CD4-positive, alpha-beta T cell treated with Interferon alpha-2 for 1 hour (primary cell): ENCODE data around the gene RASSF10.

Source experiments
- DNase-seq, 2 donors: peaks; one replicate each; pipeline ENCODE4 v3.0.0-alpha.2; 2020 to 2022

Gene RASSF10

GRCh38 chr11:12995188-12995587 is 13.9 kb upstream of the RASSF10 start:
- no peak for DNase-seq

DNA sequence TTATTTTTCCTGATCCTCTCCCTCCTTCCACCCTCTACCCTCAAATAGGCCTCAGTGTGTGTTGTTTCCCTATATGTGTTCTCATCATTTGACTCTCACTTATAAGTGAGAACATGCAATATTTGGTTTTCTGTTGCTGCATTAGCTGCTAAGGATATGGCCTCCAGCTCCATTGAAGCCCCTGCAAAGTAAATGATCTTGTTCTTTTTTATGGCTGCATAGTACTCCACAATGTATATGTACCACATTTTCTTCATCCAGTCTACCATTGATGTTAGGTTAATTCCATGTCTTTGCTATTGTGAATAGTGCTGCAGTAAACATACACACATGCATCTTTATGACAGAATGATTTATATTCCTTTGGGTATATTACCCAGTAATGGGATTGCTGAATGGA is 13.3 kb upstream of the RASSF10 start:
- no peak for DNase-seq

GRCh38 chr11:12997168-12997567 is 11.9 kb upstream of the RASSF10 start:
- no peak for DNase-seq

- no peak for DNase-seq
These were observed 10.8 kb upstream of the RASSF10 start for GRCh38 chr11:12998336-12998735.

DNA sequence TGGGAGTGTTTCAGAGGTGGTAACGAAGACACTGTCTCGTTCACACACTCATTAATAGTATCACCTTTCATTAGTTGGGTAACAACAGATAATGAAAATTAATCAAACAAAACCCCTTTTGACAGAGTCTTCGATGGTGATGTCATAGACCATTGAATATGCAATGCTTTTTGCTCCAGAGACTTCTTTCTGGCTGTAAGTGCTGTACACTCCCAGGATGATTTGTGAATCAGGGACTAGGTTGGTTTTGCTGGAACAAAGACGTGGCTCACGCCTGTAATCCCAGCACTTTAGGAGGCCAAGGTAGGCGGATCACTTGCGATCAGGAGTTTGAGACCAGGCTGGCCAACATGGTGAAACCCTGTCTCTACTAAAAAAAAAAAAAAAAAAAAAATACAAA is 9.5 kb upstream of the RASSF10 start:
- DNase-seq: no peak

DNA sequence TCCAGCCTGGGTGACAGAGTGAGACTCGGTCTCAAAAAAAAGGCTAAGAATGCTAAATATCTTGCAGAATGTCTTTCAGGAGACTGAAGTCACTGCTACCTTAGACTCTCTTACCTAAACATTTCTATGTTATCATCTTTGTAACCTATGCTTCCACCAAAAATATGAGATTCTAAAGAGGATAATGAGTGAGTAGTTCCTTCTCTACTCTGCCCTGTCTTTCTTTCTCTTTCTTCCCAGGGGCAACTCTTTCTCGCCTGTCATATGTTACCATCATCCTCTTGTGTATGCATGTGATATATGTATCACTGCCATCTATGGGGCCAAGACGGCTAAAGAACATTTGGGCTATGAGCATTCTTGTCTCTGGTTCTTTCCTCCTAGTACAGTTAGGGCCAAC is 9.0 kb upstream of the RASSF10 start:
- DNase-seq: no peak

DNA sequence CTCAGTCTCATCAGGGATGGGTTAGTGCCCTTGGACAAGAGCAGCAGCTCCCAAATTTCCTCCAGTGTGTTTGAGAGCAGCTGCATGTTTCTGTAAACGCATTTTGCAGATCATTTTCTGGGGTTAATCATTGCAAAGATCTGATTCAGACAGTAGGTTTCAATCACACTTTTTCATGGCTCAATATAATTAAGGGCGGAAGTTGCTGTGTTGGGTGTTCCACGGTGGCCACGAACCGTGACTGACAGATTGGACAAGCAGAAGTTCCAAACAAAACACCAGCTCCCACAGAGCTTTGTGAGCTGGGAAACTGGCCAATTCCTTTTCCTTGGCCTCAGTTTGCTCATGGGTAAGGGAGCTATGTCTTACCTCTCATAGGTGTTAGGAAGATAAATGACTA is 8.4 kb upstream of the RASSF10 start:
- DNase-seq: no peak

DNA sequence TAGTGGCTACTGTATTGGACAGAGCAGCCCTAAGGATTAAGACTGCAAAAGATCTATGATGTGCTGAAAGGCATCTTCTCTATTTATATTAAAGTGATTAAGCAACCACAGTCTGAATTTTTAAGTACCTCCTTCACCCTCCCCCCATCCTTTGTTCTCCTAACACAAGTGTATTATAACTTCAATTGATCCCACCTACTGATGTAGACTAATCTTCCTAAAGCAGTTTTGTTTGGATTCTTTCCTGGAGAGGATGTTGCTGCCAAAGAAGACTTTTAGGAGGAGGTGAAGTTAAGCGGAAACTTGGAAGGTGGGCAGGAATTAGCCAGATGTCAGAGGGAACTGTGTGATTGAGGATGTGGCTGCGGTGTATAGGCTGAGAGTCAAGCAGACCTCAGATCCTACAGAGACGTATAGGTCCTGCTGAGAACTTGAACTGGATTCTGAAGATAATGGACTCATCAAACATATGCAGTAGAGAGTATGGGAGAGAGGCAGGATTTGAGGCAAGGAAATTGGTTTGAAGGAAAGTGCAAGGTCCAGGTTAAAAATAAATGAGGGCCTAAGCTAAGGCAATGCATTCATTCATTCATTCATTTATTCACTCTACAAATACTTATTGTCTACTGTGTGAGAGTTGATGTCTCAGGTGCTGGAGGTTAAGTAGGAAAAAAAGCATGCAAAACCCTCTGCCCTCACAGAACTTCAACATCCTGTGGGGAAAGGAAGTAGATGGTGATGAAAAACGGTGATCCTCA is 5.2 kb upstream of the RASSF10 start:
- DNase-seq: no peak

DNA sequence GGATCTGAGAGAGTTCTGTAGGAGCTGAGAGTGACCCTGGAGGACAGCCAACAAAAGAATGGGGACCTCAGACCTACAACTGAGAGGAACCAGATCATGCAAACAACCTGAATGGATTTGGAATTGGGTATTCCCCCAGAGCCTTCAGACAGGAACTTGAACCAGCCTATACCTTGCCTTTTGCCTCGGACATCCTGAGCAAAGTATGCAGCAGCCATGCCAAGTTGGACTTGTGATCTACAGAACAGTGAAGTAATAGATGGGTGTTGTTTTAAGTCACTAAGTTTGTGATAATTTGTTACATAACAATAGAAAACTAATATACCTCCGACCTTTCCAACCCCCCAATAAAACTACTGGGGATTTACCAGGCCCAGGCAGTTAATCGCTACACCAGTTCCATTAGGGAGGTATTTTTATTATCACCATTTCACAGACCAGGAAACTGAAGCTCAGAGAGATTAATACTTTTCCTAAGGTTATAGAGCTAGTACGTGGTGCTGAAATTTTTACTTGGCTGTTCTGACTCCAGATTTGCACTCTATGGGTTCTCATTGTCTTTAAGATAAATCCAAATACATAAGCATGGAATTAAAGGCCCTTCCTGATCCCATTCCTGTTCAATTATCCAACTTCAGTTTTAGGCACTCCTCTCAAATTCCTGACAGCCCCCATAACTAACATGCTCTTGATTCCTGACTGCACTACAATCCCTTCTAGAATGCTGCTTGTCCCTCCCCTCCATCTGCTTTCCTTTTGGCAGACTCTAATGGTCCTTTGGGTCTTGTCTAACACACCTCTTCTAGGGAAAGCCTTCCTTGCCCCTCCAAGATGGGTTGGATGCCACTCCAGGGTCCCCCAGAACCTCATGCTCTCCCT is 1.7 kb upstream of the RASSF10 start:
- no peak for DNase-seq

DNA sequence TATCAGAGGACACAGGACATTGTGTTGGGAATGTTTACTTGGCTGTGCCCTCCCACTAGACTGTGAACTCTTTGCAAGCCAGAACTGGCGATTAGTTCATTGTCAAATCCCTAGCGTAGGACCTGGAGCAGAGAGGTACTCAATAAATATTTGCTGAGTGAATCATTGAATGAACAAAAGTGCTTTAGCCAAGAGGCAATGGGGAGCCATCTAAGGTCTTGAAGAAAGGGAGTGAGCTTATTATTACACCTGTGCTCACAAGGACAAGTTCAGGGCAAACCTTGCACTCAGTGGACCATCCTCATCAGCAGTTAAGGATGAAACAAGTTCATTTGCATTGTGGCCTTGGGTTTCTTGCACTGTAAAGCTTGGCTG is 1.1 kb upstream of the RASSF10 start:
- DNase-seq: no peak

DNA sequence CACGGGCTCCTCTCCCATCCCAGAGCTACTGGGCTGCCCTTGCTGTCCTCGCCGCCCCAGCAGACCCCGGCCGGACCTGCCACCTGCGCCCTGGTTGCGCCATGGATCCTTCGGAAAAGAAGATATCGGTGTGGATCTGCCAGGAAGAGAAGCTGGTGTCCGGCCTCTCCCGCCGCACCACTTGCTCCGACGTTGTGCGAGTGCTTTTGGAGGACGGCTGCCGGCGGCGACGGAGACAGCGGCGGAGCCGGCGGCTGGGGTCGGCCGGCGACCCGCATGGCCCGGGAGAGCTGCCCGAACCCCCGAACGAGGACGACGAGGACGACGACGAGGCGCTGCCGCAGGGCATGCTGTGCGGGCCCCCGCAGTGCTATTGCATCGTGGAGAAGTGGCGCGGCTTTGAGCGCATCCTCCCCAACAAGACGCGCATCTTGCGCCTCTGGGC is 382 bp downstream of the RASSF10 start:
- no peak for DNase-seq

GRCh38 chr11:13009921-13010748 is 1.0 kb downstream of the RASSF10 start:
- no peak for DNase-seq

DNA sequence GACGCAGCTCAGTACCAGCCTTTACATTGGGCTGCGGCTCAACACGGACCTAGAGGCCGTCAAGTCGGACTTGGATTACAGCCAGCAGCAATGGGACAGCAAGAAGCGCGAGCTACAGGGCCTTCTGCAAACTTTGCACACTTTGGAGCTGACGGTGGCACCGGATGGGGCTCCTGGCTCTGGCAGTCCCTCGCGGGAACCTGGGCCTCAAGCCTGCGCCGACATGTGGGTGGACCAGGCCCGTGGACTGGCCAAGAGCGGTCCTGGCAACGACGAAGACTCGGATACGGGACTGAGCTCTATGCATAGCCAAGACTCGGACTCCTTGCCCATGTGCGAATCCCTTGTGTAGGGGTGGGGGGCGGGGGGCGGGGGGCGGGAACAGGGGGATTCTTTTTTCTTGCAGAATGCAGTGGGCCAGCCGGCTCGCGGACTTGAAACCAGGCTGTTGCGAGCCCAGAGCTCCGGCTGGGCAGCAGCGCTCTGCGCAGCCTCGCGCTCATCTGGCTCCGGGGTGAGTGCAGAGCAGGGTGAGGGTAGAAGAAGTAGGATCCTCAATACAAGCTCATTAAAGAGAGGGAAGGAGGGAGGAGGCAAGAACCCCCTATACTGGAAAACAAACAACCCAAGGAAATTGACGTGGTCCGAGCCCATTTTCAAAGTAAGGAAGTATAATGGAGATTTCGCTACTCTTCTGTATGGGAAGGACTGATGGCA is 1.8 kb downstream of the RASSF10 start:
- no peak for DNase-seq

DNA sequence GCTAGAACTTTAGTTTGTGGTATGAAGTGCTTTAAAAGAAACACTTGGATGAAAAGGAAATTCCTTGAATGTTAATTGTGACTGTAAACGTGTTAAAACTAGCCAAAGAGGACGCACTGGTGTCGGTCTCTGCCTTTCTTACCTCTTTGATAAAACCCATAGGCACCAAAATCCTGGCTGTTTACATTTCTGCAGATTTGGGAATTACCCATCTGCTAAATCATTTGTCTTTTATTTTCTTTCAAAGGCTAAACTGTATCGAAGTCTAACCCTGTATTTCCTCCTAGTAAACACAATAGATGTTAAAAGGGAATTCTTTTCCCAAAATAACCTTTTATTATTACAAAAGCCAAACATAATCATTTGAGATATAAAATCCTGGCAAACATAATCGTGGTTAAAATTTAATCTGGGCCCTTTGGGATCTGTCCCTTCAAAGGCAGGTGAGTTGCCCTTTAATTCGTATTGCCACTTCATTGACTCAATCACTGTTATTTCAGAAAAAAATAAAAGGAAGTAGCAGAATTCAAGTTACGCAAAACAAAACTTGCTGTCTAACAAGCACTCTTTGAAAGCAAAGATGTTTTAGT is 2.4 kb downstream of the RASSF10 start:
- no peak for DNase-seq

GRCh38 chr11:13012056-13012661 is 3.0 kb downstream of the RASSF10 start:
- DNase-seq: no peak

GRCh38 chr11:13013054-13013488 is 4.0 kb downstream of the RASSF10 start:
- no peak for DNase-seq

GRCh38 chr11:13015753-13016152 is 6.6 kb downstream of the RASSF10 start:
- no peak for DNase-seq

DNA sequence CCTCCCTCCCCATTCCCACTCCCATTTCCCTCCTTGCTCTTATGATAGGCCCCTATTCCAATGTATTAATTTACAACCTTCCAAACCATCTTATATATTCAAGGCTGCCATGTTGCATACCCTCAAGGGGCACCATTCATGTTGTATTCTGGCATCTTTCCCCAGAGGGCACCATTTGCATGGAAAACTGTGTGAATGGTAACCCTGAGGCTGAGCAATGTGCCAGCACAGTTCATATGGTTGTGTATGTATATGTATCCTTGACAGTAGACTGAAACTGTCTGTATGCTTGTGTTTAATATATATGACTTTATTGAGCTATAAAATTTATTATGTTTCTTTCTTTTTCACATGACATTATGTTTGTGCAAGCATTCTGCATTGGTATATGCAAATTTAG is 7.3 kb downstream of the RASSF10 start:
- DNase-seq: no peak

DNA sequence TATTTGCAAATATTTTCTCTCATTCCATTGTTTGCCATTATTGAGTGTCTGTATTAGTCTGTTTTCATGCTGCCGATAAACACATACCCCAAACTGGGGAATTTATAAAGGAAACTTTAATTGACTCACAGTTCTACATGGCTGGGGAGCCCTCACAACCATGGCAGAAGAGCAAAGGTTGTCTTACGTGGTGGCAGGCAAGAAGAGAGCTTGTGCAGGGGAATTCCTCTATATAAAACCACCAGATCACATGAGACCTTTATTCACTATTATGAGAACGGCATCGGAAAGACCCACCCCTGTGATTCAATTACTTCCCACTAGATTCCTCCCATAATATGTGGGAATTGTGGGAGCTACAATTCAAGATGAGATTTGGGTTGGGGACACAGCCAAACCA is 10.2 kb downstream of the RASSF10 start:
- no peak for DNase-seq

GRCh38 chr11:13023423-13023822 is 14.3 kb downstream of the RASSF10 start:
- DNase-seq: no peak

GRCh38 chr11:13026722-13027121 is 17.6 kb downstream of the RASSF10 start:
- no peak for DNase-seq

DNA sequence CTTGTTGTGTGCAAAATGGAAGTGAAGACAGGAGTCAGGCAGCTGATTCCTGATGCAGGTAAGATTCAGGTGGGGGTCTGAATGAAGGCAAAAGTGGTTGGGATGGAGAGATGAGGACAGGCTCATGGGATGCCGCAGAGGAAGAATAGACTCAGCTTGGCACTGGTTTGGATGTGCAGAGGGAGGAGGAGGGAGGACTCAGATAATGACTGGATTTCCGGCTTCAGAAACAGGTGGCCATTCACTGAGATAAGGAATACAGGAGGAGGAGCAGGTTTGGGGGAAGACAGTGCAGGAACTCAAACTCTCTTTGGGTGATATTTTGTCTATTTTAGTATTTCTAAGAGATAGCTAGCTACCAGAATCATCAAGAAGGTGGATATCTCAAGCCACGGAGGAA is 19.2 kb downstream of the RASSF10 start:
- DNase-seq: no peak
